ENCODE data around the gene MAB21L4.

The MAB21L4 gene

DNA sequence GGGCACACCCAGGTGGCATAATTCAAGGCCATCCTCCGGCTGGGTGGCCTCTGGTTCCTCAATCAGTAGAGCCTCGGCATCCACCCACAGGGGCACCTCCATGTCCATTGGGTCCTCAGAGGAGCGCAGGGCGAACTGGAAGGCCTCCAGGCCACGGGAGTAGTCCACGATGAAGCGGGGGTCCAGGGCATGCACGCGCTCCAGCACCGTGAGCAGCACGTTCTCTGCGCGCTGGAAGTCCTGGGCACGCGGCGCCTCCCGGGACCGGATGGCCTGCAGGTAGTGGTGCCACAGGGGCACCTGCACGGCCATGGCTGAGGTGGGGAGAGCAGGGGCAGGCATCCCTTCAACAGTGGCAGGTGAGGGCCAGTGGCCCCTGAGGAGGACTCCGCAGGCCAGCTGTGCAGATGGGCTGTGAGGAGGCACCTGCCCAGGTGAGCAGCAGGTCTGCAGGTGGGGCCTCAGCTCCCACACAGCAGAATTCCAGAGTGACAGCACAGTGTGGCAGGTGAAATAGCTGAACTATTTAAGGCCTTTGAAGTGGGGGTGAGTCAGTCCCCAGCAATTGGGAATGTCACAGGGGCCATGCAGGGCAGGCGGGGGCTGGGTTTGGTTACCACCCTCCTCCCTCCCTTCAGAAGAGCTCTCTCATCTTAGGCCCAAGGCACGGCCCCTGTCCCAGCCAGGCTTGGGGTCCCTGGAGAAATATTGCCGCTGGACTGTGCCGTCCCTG lies at the start of gene MAB21L4:
TSS of gene MAB21L4 (minus strand) at position 501 of the 733 bp plus-strand sequence. CDS start at position 342, 159 bp downstream.
- no peak for DNase-seq

- peak; percentile 35 for DNase-seq
Observed at GRCh38 chr2:240936106-240936505, 40.1 kb upstream of the MAB21L4 start.

GRCh38 chr2:240935103-240935876 lies 39.3 kb upstream of the MAB21L4 start:
- peak; percentile 38 for DNase-seq

DNA sequence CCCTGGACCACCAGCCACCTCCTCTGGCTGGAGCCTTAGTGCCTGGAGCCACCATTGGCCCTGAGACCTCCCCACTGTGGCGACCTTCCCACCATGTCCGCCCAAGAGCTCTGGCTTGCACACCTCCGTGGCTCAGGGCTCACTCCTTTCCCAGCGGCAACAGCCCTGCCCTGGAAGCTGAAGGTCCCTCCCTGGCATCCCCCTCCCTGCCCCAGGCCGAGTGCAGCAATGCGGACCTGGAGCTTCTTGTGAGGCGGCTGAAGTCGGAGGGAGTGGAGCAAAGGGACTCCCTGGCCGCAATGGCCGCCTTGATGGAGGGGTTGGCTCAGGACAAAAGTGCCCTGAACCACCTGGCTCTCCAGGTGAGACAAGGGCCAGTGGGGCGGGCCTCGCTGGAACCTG lies 38.7 kb upstream of the MAB21L4 start:
- DNase-seq: no peak

GRCh38 chr2:240933966-240934700 lies 38.2 kb upstream of the MAB21L4 start:
- DNase-seq: peak; percentile 38

- DNase-seq: peak; percentile 46
Observed at GRCh38 chr2:240933048-240933965, 37.4 kb upstream of the MAB21L4 start.

GRCh38 chr2:240932724-240933047 lies 36.7 kb upstream of the MAB21L4 start:
- peak; percentile 38 for DNase-seq

DNA sequence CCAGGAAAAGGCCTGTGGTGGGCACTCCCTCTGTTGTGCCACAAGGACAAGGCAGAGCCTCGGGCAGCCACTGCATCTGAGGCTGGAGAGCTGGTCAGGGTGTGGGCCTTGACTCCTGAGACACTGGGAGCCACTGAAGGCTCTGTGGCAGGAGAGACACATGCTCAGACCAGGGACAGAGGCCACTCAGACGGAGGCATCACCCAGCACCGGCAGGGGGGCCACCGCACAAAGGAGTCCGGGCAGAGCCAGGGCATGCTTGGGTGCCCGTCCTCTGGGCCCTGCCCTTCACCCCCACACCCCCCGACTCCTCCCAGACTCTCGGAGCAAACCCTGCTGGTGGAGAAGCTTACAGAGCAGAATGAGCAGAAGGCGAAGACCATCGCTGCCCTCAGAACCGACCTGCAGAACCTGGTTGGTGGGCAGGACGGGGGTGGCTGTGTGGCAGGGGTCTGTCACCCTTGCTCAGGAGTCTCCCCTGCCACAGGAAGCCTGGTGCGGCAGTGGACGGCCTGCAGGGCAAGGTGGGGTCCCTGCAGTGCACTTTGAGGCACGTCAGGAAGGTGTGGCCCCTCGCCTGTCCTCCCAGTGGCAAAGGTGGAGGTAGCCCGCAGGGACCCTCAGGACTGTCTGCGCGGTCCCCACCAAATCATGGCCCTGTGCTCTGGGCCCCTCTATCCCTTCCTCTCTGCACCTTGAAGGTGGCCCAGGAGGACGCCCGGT lies 36.2 kb upstream of the MAB21L4 start:
- DNase-seq: peak; percentile 37

DNA sequence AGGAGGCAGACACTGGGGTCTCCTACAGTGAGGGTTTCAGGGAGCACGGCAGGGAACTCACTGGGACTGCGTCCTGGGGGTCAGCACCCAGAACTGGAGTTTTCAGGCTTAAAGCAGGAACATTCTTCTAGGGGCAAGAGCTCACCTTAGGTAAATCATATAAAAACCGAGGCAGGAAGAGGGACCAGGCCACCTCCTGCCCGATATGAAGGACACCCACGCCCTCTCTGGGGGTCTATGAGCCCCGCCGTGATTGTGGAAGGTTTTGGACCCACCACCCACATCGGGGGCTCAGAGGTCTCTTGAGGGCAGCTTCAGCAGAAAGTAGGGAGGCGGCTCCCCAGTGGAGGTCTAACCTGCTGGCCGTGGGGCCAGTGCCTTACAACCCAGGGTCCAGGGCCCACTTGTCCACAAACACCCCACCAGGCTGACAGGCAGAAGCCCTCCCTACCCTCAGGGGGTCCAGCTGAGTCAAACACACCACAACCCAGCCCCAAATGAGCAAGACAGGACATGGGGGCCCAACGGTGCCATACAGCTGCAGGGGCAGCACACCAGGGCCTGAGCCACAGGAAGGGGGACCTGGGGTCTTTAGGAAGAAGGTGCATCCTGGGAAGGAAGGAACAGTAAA lies 35.5 kb upstream of the MAB21L4 start:
- peak; percentile 22 for DNase-seq

- DNase-seq: peak; percentile 44
Observed at GRCh38 chr2:240930631-240931318, 34.8 kb upstream of the MAB21L4 start.

DNA sequence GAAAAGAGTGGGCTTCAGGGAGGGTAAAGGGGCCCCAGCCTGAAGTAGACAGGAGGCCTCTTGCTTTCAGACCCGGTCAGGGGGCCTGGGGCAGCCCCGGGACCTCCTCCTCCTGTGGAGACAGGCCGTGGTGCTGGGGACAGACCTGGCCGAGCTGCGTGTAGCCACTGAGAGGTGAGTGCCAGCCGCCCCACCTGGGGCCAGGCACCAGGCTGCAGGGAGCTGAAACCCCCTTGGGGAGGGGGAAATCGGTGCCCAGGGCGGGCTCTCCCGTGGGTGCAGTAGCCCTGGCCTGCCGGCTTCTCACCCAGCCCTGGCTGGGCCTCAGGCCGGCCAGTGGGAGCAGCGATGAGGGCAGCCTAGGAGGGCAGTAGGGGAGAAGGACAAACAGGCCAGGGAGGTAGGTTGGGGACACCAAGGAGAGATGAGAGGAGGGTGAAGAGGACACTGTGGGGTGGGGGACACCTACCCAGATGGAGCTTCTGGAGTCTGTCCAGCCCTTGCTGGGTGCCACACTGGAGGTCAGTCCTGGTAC lies 34.2 kb upstream of the MAB21L4 start:
- DNase-seq: no peak

GRCh38 chr2:240929364-240930095 lies 33.6 kb upstream of the MAB21L4 start:
- peak; percentile 40 for DNase-seq

DNA sequence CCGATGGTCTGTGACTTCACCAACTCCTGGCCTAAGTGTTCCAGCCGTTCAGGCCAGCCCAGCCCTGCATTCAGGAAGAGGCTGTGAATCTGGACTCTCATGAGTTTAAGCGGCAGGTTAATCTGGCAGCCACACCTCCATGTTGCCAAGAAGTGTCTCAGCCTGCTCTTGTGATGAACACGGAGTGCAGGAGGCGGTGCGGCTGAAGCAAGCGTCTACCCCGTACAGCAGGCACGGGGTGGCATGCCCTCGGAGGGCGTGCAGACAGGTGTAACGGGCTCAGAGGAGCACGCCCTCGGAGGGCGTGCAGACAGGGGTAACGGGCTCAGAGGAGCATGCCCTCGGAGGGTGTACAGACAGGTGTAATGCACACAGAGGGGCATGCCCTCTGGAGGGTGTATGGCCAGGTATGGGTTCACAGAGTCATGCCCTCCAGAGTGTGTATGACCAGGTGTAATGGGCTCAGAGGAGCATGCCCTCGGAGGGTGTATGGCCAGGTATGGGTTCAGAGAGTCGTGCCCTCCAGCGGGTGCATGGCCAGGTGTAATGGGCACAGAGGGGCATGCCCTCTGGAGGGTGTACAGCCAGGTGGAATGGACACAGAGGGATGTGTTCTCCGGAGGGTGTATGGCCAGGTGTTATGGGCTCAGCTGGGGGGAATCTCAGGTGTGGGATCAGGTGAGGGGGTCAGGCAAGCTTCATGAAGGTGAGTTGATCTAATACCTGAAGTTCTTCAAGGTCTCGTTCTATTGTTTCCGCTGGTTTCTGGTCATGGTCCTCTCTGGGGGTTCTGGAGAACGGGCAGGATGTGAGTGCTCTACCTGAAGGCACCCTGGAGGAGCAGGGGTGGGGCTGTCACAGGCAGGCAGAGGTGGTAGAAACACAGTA lies 32.8 kb upstream of the MAB21L4 start:
- DNase-seq: peak; percentile 36

DNA sequence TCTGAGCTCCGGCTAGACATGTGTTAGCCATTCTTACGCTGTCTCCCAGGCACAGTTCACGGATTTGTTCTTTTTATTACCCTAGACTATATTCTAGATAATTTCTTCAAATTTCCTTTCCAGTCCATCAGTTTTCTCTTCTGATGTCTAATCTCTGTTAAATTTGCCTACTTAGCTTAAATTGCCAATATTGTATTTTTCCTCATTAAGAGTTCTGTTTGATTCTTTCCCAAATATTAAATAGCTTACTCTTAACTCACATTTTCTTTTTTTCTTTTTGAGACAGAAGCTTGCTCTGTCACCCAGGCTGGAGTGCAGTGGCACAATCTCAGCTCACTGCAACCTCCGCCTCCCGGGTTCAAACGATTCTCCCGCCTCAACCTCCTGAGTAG lies 31.4 kb upstream of the MAB21L4 start:
- DNase-seq: no peak

- DNase-seq: peak; percentile 48
Observed at GRCh38 chr2:240926516-240927389, 30.8 kb upstream of the MAB21L4 start.

DNA sequence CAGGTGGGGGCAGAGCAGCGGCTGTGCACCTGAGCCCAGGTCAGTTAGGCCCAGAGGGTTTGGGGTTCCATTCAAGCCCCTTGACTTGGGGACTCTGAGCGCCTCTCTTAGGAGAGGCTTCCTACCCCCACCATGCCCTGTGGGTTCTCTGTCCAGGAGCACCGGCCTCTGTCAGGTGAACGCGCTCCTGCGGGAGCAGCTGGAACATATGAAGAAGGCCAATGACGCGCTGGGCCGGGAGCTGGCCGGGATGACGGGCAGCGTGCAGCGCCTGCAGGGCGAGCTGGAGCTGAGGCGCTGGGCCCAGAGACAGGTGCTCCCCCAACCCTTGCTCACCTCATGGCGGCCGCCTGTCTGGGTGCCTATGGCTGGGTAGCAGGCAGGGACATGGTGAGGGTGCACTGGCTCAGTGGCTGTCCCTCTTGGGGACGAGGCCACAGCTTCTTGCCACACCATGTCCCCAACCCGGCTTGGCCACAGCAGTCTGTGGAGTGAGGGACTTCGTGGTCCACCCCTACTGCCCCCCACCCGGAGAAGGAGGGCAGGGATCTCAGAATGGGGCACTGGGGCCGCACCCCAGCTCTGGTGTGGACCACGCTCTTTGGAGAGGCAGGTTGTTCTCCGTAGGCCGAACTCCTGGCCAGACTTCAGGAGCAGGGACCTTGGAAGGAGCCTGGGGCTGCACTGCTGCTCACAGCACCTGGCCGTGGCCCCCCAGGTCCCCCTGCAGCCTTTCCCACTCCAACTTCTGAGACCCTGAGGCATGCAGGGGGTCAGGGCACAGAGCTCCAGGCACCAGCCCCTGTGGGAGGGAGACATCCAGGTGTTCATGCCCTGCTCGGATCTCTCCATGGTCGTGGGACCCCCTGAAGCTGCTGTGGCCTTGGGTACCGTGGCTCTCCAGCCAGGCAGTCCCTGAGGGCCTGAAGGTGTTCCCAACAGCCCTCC lies 29.9 kb upstream of the MAB21L4 start:
- DNase-seq: peak; percentile 43

Data from activated CD8-positive, alpha-beta memory T cell treated with anti-CD3 and anti-CD28 coated beads, Interleukin-2, amount 50 U/mL, for 48 hours (primary cell).